KG1 (cell line): ENCODE data around the gene PPP1CC.
A peak's percentile ranks its signal among the peaks of the same experiment; 100 is the strongest.
"Not testable (repeated sequence)": the region's sequence is repeated elsewhere in the genome, so short reads cannot be mapped to it uniquely, and the experiment has no call there.

ENCODE experiments used
- DNase-seq: peaks from one replicate; lab custom pipeline; 2025; lab: John Stamatoyannopoulos, UW

Gene PPP1CC

DNA sequence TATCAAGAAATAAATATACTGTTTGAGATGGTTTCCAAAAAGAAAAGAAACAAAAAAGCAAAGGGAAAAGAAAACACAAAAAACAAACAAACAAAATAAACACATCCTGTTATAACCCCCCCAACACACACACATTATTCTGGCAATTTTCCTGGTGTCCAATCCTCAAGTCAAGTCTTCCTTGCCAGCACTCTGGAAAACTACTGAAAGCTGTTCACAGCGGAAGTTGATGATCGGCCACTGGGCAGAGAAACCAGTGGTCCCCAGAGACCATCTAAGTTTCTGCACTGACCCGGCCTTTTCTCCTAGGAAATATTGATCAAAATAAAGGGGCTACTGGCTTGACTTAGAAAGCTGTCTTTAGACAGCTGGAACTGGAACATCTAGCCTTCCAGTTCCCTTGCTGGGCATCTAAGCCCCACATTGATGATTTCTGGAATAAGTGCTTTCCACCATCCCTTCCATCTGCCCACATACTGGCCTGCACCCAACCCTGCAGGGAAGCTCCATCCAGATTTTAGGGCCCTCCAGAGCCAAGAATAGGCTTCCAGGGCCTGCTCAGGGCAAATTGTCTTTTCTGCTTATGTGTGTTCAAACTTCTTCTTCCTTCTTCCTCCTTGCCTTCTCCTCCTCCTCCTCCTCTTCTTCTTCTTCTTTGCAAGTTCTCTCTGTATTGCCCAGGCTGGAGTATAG is 11.6 kb upstream of the PPP1CC start:
- DNase-seq: no peak

DNA sequence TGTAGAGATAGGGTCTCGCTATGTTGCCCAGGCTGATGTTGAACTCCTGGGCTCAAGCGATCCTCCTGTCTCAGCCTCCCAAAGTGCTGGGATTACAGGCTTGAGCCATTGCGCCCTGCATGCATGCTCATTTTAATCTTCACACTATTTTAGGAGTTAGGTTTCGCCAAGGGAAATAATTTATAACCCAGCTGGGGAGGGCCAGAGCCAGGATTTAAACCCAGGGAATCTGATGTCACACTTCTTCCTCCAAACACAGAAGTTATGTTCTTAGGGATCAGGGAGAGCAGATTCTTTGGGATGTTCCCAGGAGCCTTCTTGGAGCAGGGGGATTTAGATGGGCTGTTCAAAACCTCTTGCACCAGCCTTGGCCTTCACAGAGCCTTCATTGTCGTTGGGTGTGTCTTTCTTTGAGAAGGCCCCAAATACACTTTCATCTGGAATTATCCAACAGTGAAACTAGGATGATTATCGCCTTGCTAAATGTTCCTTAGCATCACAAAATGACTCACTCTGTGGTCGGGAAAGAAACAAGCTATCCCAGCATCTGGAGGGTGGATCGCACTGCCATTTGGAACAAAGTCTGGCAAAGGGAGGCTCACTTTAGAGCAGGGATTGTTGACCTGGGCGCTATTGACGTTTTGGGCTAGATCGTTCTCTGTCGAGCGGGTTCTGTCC is 8.2 kb upstream of the PPP1CC start:
- DNase-seq: no peak

DNA sequence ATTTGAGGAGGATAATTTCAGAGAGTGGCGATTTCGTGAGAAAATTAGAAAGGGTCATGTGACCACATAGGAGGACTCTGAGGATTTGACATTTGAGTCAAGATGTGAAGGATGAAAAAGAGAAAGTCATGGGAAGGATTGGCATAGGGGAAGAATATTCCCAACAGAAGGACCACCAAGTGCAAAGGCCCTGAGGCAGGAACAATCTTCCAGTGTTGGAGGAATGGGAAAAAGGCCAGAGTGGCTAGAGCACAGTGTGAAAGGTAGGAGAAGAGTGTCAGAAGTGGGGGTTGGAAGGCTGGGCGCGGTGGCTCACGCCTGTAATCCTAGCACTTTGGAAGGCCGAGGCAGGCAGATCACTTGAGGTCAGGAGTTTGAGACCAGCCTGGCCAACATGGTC is 3.9 kb upstream of the PPP1CC start:
- DNase-seq: no peak

DNA sequence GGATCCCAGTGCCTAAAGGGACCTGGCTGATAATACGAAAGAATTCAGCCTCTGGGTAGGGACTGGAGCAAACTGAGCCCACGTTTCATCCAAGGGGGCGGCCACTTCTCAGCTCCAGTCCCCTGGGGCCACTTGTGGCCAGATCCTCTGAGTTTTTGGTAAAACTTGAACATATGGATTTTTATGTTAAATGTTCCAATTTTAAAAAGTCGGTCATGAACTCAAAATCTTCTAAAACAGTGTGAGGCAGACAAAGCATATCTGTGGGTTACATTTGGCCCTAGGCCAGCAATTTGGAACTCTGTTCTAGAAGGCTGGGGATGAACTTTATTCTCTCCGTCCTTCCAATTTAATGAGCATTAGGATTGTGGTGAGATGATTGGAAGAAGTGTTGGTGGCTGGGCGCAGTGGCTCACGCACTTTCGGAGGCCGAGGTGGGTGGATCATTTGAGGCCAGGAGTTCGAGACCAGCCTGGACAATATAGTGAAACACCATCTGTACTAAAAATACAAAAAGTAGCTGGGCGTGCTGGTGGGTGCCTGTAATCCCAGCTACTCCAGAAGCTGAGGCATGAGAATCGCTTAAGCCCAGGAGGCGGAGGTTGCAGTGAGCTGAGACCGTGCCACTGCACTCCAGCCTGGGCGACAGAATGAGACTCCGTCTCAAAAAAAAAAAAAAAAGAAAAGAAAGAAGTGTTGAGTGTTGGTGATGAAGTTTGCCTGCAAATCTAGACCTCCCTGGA is 3.0 kb upstream of the PPP1CC start:
- DNase-seq: no peak

DNA sequence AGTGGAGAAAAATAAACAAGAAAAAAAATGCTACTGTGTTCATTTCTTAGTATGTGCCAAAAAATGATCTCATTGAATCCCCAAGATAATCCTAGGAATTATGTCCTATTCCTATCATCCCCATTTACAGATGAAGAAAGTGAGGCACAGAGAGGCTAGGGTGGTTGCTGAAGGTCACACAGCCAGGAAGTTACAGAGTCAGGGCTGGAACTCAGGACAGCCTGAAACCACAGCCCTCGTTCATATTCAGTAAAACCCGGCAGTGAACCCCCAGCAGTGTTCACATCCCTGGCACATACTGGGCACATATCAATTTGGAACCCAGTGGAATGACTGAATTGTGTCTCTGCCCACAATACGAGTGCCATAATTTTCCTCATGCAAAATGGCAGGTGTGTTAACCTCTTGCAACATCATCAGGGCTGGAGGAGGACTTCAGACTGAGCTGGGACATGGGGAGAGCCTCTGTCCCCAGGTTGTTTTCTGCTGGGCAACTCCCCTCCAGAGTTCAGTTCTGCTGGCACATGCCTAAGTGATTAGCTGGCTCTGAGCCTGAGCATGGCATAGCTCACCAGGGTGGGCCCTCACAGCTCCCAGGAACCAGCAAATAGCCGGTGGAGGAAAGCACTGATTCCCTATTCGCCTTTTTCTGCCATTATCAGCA is 2.0 kb upstream of the PPP1CC start:
- no peak for DNase-seq

DNA sequence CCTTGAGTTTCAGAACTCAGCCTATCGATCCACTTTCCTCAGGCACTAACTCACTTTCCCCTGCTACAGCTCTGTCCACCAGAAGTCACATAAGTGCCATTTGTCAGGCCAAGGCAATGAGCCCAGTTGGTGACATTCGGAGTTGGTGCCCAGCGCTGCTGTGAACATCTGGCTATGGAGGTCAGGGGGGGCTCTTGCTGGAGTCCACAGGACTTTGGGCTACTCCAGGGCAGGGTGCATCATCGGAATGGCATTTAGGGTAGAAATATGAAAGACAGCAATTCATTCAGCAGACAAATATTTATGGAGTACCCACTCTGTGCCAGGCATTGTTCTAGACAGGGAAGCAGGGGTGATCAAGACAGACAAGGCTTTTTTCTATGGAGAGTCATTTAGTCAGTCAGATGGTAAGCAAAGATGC is 1.5 kb upstream of the PPP1CC start:
- no peak for DNase-seq

DNA sequence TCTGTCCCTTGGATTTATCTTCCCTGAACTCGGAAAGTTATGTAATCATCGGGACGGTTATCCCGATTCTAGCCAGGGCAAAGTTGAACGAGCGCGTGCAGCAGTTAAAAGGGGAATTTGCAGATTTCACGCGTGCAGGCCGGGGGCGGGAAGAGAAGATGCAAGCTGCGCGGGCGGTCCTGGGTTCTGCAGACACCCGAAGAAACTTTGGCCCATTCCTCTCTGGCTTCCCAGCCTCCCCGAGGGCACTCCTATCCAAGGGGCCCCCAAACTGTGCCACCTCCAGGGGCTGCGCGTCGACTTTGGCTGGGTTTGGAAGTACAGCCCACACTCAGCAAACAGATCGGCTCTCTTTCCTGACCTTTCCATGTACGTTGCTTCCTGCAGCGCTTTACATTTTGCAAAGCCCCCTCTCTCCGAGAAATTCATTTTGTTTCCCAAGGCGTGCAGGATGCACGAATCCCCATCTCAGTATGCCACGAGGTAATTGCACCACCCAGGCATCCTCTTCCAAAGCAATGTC is 941 bp upstream of the PPP1CC start:
- DNase-seq: no peak

DNA sequence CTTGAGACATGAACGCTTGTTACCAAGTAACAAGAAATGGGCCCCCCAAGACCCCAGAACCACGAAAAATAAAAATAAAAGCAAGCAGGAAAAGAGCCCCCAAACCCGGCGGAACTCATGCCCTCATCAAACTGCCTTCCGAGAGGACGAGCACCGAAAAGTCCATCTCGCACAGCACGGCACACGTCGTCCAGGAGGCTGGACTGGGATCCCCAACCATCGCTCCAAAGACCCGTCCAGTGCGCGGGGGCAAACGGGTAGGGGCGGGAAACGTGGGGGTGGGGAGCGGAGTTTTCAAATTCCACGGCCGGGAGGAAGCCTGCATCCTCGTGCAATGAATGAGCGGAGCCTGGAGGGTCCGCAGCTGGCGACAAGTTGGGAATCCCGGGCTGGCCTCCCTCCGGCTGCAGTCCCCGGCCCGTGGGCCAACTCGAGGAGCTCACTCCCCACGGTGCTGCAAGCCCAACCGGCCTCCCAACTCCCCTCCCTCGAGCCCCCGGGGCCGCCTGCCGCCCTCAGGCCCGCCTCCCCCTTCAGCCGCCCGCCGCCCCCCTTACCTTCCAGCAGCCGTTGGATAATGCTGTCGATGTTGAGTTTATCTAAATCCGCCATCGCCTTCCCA is 484 bp downstream of the PPP1CC start:
- no peak for DNase-seq

DNA sequence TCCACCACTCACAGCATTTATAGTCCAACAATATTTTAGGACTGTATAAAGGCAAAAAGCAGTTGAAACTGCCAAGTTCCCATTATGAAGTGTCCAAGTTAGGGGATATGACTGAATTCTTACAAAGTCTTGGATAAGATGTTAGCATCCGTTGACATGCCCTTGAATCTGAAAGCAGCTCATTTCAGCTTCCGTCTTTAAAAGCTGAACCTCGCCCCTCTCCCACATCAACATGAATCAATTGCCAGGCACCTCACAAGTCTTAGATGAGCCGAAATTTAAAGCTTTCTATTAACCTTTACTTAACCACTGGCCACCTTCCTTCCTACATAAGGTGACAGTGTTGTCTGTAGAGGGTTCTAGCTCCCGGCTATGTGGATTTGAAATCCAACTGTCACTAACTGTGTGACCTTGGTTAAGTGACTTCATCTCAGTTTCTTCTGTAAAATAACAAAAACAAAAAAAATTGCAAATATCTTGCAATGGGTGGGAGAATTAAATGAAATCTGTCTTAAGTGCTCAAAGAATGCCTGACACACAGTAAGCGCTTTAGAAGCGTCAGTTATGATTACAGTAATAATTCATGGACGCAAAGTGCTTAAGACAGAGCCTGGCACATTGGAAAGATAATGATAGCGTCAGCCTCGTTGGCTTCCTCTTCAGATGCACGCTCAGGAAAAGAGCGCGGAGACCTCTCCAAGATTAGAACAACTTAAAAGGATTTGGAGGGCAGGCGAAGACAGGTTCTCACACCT is 1.2 kb downstream of the PPP1CC start:
- DNase-seq: peak; percentile 17

DNA sequence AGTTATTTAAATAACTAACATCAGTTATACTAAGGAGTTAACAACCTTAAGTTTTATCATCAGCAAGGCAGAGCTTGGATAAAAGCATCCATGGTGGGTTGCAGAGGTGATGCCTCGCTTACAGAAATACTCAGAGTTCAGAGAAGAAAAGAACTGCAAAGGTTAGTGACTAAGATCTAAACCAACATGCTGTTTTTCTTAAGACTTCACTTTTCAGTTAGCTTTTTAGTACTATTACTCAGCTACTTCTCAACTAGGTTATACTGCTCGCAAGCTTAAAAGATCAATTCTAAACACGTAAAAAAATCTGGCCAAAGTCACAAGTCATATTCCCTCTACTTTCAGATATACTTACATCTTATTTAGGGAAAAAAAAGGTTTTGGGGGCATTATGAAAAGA is 2.8 kb downstream of the PPP1CC start:
- no peak for DNase-seq

DNA sequence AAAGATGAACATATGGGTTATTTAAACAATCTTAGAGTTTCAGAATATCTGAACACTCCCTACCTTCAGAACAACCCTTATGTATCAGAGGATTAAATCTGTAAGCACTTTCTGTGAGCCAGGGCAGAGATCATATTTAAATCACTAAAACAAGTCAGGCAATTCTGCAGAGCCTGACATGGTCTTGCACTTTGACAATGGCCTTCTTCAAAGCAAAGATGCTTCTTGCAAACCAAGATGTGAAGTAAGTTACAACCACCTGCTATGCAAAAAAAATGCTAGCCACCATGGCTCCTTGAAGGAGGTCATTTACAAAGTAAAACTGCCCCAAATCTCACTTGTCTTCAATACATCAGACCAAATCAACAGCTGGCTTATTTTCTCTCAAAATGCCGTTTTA is 3.2 kb downstream of the PPP1CC start:
- DNase-seq: no peak

DNA sequence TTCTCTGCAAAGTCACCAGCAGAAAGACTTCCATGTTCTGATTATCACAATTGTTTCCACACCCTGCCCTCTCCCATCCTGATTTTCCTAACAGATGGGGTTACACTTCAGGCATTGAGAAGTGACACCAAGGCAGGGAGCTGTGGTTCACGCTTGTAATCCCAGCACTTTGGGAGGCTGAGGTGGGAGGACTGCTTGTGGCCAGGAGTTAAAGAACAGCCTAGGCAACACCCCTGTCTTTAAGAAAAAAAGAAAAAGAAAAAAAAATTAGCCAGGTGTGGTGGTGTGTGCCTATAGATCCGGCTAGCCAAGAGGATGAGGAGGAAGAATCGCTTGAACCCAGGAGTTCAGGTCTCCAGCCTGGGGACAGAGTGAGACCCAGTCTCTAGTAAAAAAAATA is 5.2 kb downstream of the PPP1CC start:
- DNase-seq: no peak

DNA sequence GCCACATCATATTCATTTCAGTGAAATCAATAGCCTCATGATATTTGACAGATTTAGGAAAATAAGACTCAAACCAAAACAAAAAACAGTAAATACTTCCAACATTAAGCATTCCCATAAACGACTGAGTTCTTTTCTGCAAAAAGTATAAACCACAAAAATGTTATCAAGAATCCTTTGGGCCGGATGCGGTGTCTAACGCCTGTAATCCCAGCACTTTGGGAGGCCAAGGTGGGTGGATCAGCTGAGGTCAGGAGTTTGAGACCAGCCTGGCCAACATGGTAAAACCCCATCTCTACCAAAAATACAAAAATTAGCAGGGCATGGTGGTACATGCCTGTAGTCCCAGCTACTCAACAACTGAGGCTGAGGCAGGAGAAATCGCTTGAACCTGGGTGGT is 5.7 kb downstream of the PPP1CC start:
- not testable (repeated sequence) for DNase-seq

DNA sequence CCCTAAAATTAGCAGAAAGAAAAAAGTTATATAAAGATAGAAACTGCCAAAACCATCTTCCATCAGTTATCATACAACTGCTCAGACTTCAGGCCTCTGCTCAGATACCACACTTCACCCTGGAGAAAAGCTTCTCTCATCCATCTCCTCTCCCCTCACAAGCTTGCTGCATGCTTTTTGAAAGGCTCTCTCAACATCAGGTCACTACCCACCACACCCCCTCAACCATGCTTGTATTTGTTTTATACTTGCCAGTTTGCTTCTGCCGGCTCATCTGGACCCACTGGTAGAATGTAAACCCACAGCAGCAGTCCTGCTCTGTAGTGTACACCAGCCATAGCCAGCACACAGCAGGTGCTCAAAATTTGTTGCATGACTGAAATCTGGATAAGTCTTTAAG is 8.8 kb downstream of the PPP1CC start:
- no peak for DNase-seq

DNA sequence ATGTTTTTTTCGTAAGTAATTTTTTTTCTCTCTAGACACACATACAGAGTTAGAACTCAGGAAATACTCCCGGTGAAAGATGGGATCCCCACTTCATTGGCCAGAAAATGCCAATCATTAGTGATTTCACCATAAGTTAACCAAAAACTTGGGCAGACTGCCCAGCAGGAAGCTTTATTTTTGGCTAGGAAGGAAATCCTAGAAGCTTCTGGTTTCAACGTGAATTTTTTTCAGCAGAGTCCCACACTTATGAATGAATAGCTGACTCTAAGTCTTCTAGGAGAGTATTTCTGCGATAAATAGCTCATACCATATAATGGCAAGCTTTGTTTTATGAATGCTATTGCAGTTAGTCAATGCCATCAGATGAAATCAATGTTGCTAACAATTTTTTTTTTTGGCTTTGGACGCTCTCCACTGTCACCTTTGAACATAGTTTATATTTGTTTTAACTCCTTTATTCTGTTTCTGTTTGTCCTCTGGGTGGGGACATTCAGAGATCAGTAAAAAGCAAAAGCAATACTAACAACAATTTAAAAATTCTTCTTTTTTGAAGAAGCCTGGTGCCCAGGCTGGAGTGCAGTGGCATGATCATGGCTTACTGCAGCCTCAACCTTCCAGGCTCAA is 9.5 kb downstream of the PPP1CC start:
- no peak for DNase-seq

DNA sequence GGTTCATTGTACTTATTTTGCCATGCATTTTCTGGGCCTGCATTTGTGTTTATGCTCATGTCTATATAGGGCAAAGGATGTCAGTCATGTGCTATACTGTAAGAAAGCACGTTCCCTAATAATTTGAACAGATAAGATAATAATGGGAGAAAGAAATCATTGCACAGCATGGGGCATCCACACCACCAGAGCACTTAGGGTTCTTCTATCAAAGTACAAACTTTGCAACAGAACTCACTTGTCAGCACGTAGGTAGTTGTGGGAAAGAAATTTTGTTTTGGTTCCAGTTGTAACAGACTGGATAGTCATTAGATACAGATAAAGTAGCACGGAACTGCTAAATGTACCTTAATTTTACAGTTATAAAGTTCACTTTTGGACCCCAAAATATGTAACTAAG is 10.1 kb downstream of the PPP1CC start:
- no peak for DNase-seq

DNA sequence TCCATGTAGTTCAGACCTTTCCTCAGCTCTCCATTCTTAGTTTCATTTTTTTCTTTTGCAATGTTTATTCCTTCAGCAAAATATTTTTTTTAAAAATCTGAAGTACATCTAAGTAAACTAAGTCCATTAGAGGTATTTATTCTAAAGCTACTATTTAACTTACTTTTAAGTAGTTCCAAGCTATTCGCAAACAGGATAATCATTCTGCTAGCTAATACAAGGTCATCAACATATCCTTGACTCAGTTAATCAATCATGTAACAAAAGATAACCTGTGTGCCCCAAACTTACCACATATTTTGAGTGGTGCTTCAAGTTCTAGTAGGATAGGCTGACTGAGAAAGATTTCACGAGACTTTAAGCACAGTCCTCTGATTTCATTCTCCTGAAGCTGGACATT is 11.2 kb downstream of the PPP1CC start:
- DNase-seq: no peak

DNA sequence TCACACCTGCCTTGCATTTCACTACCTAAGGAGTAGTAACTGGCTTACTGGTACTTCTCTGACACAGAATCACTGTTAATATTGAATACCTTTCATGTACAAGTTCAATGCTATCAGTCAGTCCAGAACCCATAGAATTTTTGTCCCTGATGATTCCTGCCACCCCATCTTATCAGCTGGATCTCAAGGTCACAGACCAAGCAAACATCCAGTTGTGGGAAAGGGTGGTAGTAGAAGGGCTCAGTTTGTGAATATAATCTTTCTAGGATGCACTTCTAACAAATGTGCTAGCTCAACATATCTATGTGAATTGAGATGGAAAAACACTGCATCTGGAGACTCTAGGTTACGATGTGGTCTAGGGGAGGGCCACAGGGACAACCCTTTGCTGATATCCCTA is 14.1 kb downstream of the PPP1CC start:
- no peak for DNase-seq

DNA sequence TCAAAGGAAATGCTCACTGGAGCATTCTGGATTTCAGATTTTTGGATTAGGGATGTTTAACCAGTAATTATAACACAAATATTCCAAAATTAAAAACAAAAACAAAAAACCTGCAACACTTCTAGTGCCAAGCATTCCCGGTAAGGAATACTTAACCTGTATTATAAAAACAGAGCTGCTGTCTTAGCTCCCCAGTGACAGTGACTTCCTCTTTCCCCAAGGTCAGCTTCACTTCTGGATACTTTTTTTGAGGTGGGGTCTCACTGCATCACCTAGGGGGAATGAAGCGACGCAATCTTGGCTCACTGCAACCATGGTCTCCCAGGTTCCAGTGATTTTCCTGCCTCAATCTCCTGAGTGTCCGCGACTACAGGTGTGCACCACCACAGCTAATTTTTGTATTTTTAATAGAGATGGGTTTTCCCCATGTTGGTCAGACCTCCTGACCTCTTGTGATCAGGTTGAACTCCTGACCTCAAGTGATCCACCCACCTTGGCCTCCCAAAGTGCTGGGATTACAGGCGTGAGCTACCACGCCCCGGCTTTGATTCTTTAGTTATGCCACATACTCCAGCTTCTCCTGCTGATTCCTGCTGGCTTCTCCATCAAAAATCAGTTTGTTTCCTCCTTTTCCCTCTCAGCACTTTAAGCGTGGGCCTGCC is 15.9 kb downstream of the PPP1CC start:
- DNase-seq: no peak

DNA sequence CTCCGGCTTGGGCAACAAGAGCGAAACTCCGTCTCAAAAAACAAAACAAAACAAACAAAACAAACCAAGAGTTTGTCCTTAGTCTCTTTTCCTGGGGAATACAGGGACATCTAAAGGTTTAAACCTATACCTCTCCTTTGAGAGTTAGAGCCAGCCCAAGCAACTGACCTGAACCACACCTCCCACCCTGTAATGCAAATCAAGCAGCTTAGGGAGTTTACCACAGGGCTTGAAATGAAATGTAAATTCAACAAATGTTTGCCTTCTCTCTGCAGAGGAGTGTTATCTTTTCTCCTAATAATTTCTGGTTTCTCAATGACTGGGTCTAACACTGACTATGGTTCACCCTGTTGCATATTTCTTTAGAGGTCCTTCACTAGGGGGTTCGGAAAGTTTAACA is 16.7 kb downstream of the PPP1CC start:
- no peak for DNase-seq
